Measurements from ENCODE around the gene GPS1. TPM values are rescaled to one million over a fixed set of nuclear protein-coding genes. Genes with fewer than 3 reads are reported as not detected.

Gene GPS1
- total RNA-seq, 3 donors from 2014 or later: 68.8 to 95.4 (median 94.4) TPM

DNA sequence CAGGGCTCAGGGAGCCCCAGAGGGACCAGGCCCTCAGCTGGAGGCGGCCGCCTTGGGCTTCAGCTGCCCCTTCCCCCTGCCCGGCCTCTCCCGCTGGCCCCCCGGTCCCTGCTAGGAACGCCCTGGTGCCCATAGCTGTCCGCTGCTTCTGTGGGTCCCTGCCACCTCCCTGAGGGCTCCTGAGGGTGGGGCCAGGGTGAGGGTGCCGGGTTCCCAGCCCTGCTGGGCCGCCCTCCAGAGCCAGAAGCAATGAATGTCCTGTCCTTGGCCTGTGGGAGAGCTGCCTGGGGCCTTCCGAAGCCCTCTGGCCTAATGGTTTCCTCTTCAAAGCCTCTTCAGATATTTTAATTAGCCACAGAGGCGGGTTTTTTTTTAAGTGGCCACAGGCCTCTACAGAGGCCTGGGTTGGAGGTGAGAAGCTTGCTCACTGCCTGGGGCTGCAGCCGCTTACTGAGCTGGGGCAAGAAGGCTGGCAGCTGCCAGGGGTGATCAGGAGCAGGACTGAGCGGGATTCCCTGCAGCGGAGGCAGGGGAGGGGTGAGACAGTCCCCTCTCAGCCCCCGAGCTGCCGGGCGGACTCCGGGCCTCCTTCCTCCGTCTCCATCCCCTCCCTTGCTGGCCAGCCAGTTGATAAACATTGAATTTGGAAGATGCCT, 38.9 kb upstream of the GPS1 start:
- no peaks in the 10 kb centered on the region for H3K4me1 ChIP-seq
- H3K27ac ChIP-seq: peak overlapping the region; percentile 54 to 68
- intact Hi-C loops (cut with DNase I; ENCODE audit: low total_unique reads): no loop called here
- TF ChIP-seq, protein P1, sequence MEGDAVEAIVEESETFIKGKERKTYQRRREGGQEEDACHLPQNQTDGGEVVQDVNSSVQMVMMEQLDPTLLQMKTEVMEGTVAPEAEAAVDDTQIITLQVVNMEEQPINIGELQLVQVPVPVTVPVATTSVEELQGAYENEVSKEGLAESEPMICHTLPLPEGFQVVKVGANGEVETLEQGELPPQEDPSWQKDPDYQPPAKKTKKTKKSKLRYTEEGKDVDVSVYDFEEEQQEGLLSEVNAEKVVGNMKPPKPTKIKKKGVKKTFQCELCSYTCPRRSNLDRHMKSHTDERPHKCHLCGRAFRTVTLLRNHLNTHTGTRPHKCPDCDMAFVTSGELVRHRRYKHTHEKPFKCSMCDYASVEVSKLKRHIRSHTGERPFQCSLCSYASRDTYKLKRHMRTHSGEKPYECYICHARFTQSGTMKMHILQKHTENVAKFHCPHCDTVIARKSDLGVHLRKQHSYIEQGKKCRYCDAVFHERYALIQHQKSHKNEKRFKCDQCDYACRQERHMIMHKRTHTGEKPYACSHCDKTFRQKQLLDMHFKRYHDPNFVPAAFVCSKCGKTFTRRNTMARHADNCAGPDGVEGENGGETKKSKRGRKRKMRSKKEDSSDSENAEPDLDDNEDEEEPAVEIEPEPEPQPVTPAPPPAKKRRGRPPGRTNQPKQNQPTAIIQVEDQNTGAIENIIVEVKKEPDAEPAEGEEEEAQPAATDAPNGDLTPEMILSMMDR (IDR thresholded peaks at IDR 0.05): no peak
- no peak for TF ChIP-seq POLR2AphosphoS5 (IDR thresholded peaks at IDR 0.05)
- TF ChIP-seq POLR2A (IDR thresholded peaks at IDR 0.05): no peak
- DNase-seq (ENCODE audit: low spot score in 2 of 2): no peak
- no peaks in the 10 kb centered on the region for H3K36me3 ChIP-seq
- H3K27me3 ChIP-seq: no peaks in the 10 kb centered on the region
- H3K9me3 ChIP-seq: no peaks in the 10 kb centered on the region
- no peak overlapping the region for H3K4me3 ChIP-seq

GRCh38 chr17:82013341-82013740, 38.4 kb upstream of the GPS1 start:
- TF ChIP-seq, protein P1 (IDR thresholded peaks at IDR 0.05): no peak
- TF ChIP-seq POLR2AphosphoS5 (IDR thresholded peaks at IDR 0.05) (no peak), POLR2A (IDR thresholded peaks at IDR 0.05) (no peak)
- Histone ChIP-seq H3K27me3 (no peaks in the 10 kb centered on the region), H3K36me3 (no peaks in the 10 kb centered on the region), H3K4me1 (no peaks in the 10 kb centered on the region), H3K9me3 (no peaks in the 10 kb centered on the region), H3K27ac (peak overlapping the region; percentile 54 to 68), H3K4me3 (no peak overlapping the region)
- DNase-seq (ENCODE audit: low spot score in 2 of 2): no peak
- intact Hi-C loops (cut with DNase I; ENCODE audit: low total_unique reads): no loop called here

- H3K9me3 ChIP-seq: no peaks in the 10 kb centered on the region
- H3K4me1 ChIP-seq: no peaks in the 10 kb centered on the region
- H3K27me3 ChIP-seq: no peaks in the 10 kb centered on the region
- peak overlapping the region; percentile 54 to 68 for H3K27ac ChIP-seq
- H3K36me3 ChIP-seq: no peaks in the 10 kb centered on the region
- TF ChIP-seq, protein P1 (IDR thresholded peaks at IDR 0.05): no peak
- no peak for TF ChIP-seq POLR2AphosphoS5 (IDR thresholded peaks at IDR 0.05)
- TF ChIP-seq POLR2A (IDR thresholded peaks at IDR 0.05): no peak
- DNase-seq (ENCODE audit: low spot score in 2 of 2): no peak
- intact Hi-C loops (cut with DNase I; ENCODE audit: low total_unique reads): no loop called here
- no peak overlapping the region for H3K4me3 ChIP-seq
These were observed 37.9 kb upstream of the GPS1 start for GRCh38 chr17:82013772-82014321.

- intact Hi-C loops (cut with DNase I; ENCODE audit: low total_unique reads): no loop called here
- H3K4me3 ChIP-seq: no peak overlapping the region
- no peak for TF ChIP-seq POLR2A (IDR thresholded peaks at IDR 0.05)
- TF ChIP-seq, protein P1 (IDR thresholded peaks at IDR 0.05): no peak
- TF ChIP-seq POLR2AphosphoS5 (IDR thresholded peaks at IDR 0.05): no peak
These were observed 37.3 kb upstream of the GPS1 start for GRCh38 chr17:82014432-82014831.

GRCh38 chr17:82014971-82015310, 36.8 kb upstream of the GPS1 start:
- Histone ChIP-seq H3K4me3 (no peak overlapping the region), H3K9me3 (no peaks in the 10 kb centered on the region), H3K27ac (no peak overlapping the region), H3K4me1 (no peaks in the 10 kb centered on the region), H3K36me3 (no peaks in the 10 kb centered on the region), H3K27me3 (no peaks in the 10 kb centered on the region)
- no peak for TF ChIP-seq POLR2A (IDR thresholded peaks at IDR 0.05)
- TF ChIP-seq, protein P1 (IDR thresholded peaks at IDR 0.05): no peak
- no peak for TF ChIP-seq POLR2AphosphoS5 (IDR thresholded peaks at IDR 0.05)
- DNase-seq (ENCODE audit: low spot score in 2 of 2): no peak
- intact Hi-C loops (cut with DNase I; ENCODE audit: low total_unique reads): no loop called here

More at GRCh38 chr17:82014432-82014831, 37.3 kb upstream of the GPS1 start:
- Histone ChIP-seq H3K9me3 (no peaks in the 10 kb centered on the region), H3K27me3 (no peaks in the 10 kb centered on the region), H3K4me1 (no peaks in the 10 kb centered on the region), H3K36me3 (no peaks in the 10 kb centered on the region), H3K27ac (no peak overlapping the region)
- DNase-seq (ENCODE audit: low spot score in 2 of 2): no peak
